ENCODE data around the gene HOXB9.

HOXB9 gene

DNA sequence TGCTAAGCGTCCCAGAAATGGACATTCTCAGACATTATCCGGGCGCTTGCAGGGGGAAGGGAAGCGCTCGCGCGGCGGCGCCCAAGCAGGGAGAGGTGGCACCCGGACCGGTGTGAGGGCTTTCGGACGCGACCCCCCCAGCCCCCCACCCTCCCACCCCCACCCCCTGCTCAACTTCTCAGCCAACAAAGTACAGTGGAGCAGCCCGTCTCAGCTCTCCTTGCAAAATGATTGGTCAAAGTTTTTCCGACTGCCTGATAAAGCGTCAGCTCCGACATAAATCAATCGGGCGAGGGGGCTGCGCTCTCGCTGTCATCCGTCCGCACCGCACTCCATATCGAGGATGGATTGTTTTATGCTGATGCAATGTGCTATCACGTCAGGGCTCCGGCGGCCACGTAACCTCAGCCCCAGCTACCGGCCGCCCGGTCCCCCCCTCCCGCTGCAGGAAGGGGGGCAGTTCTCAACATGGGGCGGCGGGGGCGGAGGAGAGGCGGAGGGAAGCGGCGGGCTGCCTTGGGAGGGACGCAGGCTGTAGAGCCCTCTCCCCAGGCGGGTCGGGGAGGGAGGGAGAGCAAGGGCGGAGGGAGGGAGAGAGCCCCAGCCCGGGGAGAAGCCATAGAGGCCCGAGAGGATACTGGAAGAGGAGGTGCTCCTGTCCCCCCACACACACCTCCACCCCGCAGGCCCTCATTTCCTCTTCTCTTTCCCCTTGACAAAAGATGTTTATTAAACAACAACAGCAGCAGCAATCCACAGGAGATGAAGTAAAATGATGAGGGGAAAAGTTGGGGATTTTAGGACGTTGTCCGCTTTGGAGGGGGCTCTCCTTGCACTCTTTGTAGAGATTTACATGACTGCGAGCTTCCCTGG is at the start of gene HOXB9:
TSS of gene HOXB9 (minus strand) at position 114 of the 873 bp plus-strand sequence. CDS start at position 25, 89 bp downstream.
- Mint-ChIP-seq H3K27ac (peak within 1 kb of the TSS; percentile 85), H3K4me1 (ENCODE audit: low read depth) (peaks cover 10% of the 10 kb centered on the region), H3K9me3 (no peaks in the 10 kb centered on the region), H3K27me3 (peaks cover 90% of the 10 kb centered on the region), H3K36me3 (ENCODE audit: low read depth) (no peaks in the 10 kb centered on the region), H3K4me3 (peak within 1 kb of the TSS; percentile 80)
- peak; percentile 75 for DNase-seq

DNA sequence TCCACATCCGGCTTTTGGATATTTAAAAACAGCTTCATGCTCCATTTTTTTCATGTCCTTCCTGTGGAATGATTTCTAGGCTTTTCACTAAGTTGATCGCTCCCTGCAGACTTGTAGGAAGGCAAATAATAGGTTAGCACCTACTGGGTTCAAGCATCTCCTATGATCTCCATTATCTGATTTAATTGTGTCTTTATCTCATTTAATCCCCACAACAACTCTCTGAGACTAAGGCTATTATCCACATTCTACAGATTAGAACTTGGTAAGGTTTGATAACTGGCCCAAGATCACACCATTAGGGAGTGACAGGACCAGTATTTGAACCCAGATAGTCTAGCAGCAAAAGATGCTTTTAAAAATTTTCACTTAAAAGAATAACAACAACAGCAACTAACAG is 46.2 kb upstream of the HOXB9 start:
- Mint-ChIP-seq H3K4me1 (ENCODE audit: low read depth) (peaks cover 5% of the 10 kb centered on the region), H3K9me3 (no peaks in the 10 kb centered on the region), H3K36me3 (ENCODE audit: low read depth) (no peaks in the 10 kb centered on the region), H3K4me3 (no peak overlapping the region), H3K27me3 (peaks cover 60% of the 10 kb centered on the region), H3K27ac (no peak overlapping the region)
- DNase-seq: no peak

DNA sequence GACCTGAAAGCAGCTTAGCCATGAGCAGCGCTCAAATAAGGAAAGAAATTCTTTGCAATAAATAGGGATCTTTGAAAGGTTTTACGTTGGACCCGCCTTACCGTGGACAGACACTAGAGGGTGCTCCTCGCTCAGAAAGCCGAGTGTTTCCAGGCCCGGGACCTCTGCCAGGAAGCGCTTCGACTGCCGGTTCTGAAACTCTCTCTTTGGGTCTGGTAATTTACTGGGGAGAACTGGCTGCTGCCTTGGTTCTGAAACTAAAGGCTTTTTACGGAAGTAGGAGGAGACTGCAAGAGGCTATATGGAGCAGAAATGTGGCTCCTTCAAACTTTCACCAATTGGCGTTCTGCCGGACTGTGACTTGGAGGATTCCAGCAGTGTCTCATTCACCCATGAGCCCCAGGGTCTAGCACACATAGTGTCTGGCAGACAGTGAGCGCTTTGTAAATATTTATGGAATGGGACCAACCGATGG is 45.6 kb upstream of the HOXB9 start:
- no peaks in the 10 kb centered on the region for H3K36me3 Mint-ChIP-seq (ENCODE audit: low read depth)
- DNase-seq: peak; percentile 79
- H3K9me3 Mint-ChIP-seq: no peaks in the 10 kb centered on the region
- no peak overlapping the region for H3K27ac Mint-ChIP-seq
- H3K4me1 Mint-ChIP-seq (ENCODE audit: low read depth): peaks cover 5% of the 10 kb centered on the region
- peaks cover 58% of the 10 kb centered on the region for H3K27me3 Mint-ChIP-seq
- peak overlapping the region; percentile 26 for H3K4me3 Mint-ChIP-seq

DNA sequence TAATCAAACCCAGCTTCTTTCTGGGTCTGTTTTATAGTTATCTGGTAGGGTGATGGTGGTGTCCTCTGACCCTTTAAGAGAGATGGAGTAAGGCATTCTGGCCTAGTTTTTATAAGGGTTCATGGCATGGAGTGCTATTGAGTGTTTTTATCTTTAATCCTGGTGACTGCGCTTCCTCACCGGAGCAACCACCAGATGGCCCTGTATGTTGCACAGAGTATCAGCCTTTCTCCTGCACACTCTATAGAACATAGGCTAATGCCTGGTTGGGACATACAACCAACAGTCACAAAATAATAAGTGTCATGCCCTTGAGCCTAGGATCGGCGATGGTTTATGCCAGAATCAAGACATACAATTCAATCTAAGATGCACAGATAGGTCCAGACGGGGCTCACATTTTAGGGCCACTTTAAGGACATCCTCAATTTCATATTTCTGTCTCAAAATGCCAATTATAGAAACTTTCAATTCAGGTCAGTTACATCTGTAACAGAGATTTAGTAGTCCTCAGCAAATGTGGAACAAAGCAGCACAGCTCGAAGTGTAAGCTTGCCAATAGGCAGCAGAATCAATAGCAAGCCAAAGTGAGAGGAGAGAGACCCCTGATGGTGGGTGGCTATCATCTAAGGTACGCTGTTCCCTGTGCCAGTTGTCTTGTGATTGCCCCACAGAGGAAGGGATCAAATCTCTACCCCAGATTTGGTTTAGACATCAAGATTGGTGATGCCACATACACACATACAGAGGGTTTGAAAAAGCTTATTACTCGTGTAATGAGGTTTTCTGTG is 37.2 kb upstream of the HOXB9 start:
- Mint-ChIP-seq H3K27ac (no peak overlapping the region), H3K27me3 (peaks cover 28% of the 10 kb centered on the region), H3K4me1 (ENCODE audit: low read depth) (no peaks in the 10 kb centered on the region), H3K9me3 (no peaks in the 10 kb centered on the region), H3K4me3 (no peak overlapping the region), H3K36me3 (ENCODE audit: low read depth) (no peaks in the 10 kb centered on the region)
- no peak for DNase-seq

DNA sequence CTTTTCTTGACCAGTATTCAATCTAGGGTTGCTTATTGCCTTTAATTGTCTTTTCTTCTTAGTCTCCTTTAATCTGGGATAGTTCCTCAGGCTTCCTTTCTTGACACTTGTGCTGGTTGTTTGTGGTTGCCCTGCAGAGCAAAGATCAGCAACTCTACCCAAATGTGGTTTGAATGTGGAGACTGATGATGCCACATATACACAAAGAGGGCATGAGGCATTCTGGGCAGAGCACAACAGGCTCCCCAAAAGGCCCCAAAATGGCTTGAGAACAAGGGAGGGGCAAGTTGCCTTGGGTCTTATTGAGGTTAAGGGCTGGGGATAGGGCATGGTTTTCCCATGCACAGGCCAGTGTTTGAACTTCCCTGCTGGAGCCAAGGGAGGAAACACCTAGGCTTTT is 29.8 kb upstream of the HOXB9 start:
- no peak overlapping the region for H3K27ac Mint-ChIP-seq

DNA sequence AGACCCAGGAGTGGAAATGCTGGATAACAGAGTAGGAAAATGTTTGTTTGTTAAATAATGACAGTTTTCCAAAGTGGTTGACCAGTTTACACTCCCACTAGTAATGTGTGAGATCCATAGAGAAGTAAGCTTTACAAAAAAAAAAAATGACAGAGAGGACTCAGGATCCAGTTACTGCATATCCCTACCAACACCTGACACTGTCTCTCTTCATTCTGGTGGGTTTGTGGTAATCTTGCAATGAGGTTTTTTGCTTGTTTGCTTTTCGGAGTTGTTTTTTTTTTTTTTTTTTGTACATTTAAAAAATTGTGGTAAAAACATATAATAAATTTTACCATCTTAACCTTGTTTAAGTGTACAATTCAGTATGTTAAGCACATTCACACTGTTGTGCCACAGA is 23.6 kb upstream of the HOXB9 start:
- no peak for DNase-seq

More for the DNA sequence above, 29.8 kb upstream of the HOXB9 start:
- Mint-ChIP-seq H3K4me3 (no peak overlapping the region), H3K27me3 (peaks cover 6% of the 10 kb centered on the region), H3K36me3 (ENCODE audit: low read depth) (no peaks in the 10 kb centered on the region), H3K4me1 (ENCODE audit: low read depth) (no peaks in the 10 kb centered on the region), H3K9me3 (no peaks in the 10 kb centered on the region)
- DNase-seq: no peak

DNA sequence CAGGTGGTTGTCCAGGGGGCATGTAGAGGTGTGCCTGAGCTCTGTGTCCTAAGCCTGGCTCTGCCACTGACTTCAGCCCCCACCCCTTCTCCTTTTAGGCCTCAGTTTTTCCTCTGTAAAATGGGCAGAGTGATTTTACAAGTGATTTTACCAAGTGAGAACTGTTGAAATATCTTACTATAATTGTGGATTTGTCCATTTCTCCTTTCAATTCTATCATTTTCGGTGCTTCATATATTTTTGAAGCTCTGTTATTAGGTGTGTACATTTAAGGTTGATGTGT is 21.7 kb upstream of the HOXB9 start:
- Mint-ChIP-seq H3K36me3 (ENCODE audit: low read depth) (no peaks in the 10 kb centered on the region), H3K4me1 (ENCODE audit: low read depth) (peaks cover 10% of the 10 kb centered on the region), H3K27me3 (peaks cover 65% of the 10 kb centered on the region), H3K9me3 (no peaks in the 10 kb centered on the region), H3K27ac (no peak overlapping the region), H3K4me3 (no peak overlapping the region)
- DNase-seq: no peak

More for the DNA sequence above, 23.6 kb upstream of the HOXB9 start:
- Mint-ChIP-seq H3K27ac (no peak overlapping the region), H3K9me3 (no peaks in the 10 kb centered on the region), H3K27me3 (peaks cover 47% of the 10 kb centered on the region), H3K4me1 (ENCODE audit: low read depth) (peaks cover 10% of the 10 kb centered on the region), H3K4me3 (no peak overlapping the region), H3K36me3 (ENCODE audit: low read depth) (no peaks in the 10 kb centered on the region)

DNA sequence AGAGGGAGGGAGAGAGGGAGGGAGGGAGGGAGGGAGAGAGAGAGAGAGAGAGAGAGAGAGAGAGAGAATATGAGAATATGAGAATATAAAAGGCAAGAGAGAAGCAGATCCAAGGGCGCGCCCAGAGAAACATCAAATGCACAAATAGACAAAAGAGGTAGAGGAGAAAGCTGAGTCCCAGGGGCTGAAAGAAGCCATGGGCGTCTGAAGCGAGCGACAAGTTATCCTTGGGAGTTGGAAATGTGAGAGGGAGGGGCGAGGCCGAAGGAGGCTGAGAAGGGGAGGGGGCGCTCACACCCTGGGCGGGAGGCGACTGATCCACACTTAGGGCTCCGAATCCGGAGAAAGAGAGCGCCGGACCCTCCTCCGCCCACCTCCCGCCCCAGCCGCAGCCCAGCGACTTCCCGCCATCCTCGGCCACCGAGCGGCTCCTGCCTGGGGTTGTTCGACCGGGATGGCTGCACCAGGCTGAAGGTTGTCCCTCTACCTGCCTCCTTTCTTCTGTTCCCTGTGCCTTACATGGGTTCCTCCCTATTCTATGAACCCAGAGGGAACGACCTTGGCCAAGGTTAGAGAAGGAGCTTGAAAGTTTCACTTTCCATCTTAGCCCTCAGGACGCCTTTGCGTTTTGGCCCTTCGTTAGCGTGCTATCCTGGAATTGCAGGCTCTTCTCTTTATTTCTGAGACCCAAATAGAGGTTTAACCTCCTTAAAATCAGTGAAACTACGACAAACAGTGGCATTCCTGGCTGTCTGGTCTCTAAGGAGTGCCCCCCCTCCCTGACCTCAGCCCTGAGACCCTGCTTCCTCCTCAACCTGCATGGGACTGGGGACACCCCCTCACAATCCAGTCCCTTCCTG is 21.2 kb upstream of the HOXB9 start:
- H3K4me3 Mint-ChIP-seq: peak overlapping the region; percentile 57
- H3K9me3 Mint-ChIP-seq: no peaks in the 10 kb centered on the region
- no peaks in the 10 kb centered on the region for H3K36me3 Mint-ChIP-seq (ENCODE audit: low read depth)
- DNase-seq: no peak
- peaks cover 71% of the 10 kb centered on the region for H3K27me3 Mint-ChIP-seq
- no peak overlapping the region for H3K27ac Mint-ChIP-seq
- peaks cover 12% of the 10 kb centered on the region for H3K4me1 Mint-ChIP-seq (ENCODE audit: low read depth)

DNA sequence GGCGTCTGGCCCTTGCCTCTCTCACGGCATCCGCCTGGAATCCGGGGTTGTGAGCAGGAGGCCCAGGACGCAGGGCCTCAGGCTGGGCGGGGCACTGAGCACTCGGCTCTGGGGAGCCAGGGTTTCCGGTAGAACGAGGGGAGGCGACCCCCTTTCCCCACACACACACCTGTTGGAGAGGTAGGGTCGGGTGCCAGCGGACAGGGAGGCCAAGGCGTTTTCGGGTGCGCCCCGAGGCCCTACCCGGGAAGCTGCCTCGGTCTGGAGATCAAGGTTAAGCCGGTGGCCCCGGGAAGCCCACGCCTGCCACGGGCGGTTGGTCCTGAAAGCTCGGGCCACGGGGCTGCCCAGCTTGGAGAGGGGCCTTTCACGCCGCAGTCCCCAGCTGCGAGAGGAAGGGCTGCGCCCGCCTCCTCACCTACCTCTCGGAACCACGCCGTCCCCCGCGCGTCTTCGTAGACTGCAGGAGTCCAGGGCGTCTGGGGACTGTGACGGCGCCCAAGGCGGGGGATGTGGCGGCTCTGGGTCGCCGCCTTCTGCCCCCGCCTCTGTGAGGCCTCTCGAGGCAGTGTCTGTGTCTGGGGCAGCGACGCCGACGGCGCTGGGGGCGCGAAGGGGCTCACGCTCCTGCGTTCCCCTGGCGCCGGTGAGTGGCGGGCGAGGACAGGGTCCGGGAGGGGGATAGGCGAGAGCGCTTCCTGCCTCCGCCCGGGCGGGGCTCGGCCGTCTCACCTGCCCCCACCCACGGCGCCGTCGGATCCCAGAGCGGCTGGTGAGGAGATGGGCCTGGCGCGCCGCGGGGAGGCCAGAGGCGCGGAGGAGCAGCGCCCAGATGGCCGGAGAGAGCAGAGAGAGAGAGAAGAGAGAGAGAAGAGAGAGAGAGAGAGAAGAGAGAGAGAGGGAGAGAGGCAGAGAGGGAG is 20.3 kb upstream of the HOXB9 start:
- H3K9me3 Mint-ChIP-seq: no peaks in the 10 kb centered on the region
- no peak for DNase-seq
- peaks cover 17% of the 10 kb centered on the region for H3K4me1 Mint-ChIP-seq (ENCODE audit: low read depth)
- peak overlapping the region; percentile 38 for H3K4me3 Mint-ChIP-seq
- H3K36me3 Mint-ChIP-seq (ENCODE audit: low read depth): no peaks in the 10 kb centered on the region
- H3K27me3 Mint-ChIP-seq: peaks cover 80% of the 10 kb centered on the region
- H3K27ac Mint-ChIP-seq: no peak overlapping the region

DNA sequence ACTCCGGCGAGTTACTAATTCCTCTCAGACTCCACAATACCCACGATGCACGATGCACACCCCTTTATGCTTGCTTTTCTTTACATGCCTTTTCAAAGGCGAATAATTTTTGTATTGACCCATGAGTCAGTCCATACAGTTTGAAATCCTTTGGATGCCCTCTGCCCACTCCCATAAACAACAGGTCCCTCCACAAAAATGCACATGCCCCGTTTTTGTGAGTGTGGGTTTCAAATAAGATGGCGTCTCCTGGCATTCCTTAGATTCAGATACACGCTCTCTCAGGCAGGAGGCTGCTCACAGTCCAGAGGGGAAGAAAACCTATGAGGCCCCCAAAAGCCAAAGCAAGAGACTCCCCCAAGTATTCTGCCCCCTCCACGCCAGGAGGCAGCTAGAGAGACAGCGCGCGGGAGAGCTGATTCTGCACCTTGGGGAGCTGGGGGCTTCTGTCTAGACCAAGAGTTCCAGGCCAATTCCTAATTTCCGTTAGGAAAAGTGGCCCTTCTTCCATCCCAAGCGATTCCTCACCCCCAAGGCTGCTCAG is 19.6 kb upstream of the HOXB9 start:
- no peak for DNase-seq
- Mint-ChIP-seq H3K36me3 (ENCODE audit: low read depth) (no peaks in the 10 kb centered on the region), H3K9me3 (no peaks in the 10 kb centered on the region), H3K27me3 (peaks cover 85% of the 10 kb centered on the region), H3K4me3 (peak overlapping the region; percentile 20), H3K4me1 (ENCODE audit: low read depth) (peaks cover 19% of the 10 kb centered on the region), H3K27ac (no peak overlapping the region)

DNA sequence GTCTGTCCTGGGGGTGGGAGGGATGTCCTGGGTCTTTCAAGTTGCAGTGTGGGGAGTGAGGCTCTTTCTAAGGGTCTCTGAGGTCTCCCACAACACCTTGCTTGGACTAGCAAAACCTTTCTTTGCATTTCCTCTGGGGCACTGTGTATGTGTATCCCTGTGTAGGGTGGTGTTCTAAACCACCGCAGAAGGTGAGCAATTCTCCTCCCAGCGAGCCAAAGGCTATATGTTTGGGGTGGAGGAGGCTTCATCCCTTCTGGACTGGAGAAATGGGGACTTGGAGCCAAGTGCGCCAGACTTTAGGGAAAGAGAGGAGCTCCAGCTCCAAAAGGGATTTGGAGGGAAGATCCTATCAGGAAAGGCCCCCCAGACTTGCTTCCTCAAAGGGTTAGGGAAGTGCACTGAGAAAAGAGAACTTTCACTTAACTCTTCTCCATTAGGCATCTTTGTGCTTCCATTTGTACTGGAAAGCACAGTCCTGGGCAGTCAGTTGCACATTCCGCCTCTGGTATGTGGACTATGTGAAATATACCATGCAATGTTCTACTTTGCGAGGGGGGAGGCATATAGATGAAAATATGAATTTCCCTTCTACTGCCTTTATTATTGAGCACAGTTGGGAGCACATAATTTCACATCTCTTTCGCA is 18.9 kb upstream of the HOXB9 start:
- H3K36me3 Mint-ChIP-seq (ENCODE audit: low read depth): no peaks in the 10 kb centered on the region
- peaks cover 87% of the 10 kb centered on the region for H3K27me3 Mint-ChIP-seq

DNA sequence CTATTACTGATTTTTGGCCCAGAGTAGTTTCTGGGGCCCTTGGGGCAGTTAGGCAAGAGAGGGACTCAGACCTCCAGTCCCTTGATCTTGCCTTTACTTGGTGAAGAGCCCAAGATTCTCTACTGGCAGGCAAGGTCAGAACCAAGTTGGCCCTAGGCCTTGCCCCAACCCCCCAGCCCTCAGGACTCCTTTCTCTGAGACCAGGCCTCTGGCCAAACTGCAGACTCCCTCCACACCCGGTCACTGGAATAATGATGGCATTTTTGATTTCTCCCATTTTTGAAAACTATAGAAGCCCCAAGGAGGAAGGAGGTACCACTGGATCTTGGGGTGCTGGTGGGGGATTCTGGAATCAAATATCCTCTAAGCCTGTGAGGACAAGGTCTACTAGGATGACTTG is 18.0 kb upstream of the HOXB9 start:
- DNase-seq: no peak
- Mint-ChIP-seq H3K4me3 (no peak overlapping the region), H3K27me3 (peaks cover 91% of the 10 kb centered on the region), H3K9me3 (no peaks in the 10 kb centered on the region), H3K36me3 (ENCODE audit: low read depth) (no peaks in the 10 kb centered on the region), H3K4me1 (ENCODE audit: low read depth) (peaks cover 19% of the 10 kb centered on the region), H3K27ac (no peak overlapping the region)

More for the DNA sequence above, 18.9 kb upstream of the HOXB9 start:
- Mint-ChIP-seq H3K4me1 (ENCODE audit: low read depth) (peaks cover 19% of the 10 kb centered on the region), H3K9me3 (no peaks in the 10 kb centered on the region), H3K27ac (no peak overlapping the region), H3K4me3 (no peak overlapping the region)
- no peak for DNase-seq

DNA sequence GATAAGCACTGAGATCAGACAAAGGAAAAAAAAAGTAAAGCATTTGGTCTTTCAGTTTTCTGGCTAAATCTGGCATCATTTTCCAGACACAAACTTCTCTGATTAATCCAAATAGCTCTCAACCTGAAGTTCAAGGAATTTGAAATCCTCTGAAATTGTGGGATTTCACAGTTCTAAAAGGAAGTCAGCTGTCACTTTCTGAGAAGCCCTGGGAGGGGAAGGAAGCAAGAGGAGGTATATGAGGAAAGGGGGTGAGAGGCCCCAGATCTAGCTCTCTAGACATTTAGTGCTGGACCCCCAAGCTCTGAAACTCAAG is 17.5 kb upstream of the HOXB9 start:
- no peaks in the 10 kb centered on the region for H3K9me3 Mint-ChIP-seq
- H3K4me1 Mint-ChIP-seq (ENCODE audit: low read depth): peaks cover 19% of the 10 kb centered on the region
- no peak for DNase-seq
- peaks cover 95% of the 10 kb centered on the region for H3K27me3 Mint-ChIP-seq
- no peaks in the 10 kb centered on the region for H3K36me3 Mint-ChIP-seq (ENCODE audit: low read depth)
- H3K4me3 Mint-ChIP-seq: no peak overlapping the region
- no peak overlapping the region for H3K27ac Mint-ChIP-seq

All from activated T-cell treated with anti-CD3 and anti-CD28 coated beads, Interleukin-2, amount 50 U/mL, for 24 hours (primary cell).